ENCODE data around the gene OR1N1. TPM values are rescaled to one million over a fixed set of nuclear protein-coding genes. Genes with fewer than 3 reads are reported as not detected.

OR1N1 gene, protein sequence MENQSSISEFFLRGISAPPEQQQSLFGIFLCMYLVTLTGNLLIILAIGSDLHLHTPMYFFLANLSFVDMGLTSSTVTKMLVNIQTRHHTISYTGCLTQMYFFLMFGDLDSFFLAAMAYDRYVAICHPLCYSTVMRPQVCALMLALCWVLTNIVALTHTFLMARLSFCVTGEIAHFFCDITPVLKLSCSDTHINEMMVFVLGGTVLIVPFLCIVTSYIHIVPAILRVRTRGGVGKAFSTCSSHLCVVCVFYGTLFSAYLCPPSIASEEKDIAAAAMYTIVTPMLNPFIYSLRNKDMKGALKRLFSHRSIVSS
- total RNA-seq (2022; extraction: Qiagen RNA extraction) = not detected in 5 replicates

DNA sequence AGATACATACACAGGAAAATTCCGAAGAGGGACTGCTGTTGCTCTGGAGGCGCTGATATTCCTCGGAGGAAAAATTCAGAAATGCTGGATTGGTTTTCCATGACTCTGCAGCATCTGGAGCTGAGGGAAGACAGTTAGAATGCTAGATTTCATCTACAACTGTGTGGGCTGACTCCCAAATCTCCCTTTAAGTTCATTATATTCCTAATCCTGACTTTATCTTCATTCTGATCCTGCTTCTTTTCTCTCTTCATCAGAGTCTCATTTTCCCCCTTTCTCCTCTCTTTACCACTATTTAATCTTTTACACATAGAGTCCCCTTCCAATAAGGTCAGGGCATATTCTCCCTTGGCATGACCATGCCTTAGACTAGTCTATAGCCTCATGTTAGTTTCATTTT is at the start of gene OR1N1:
Gene OR1N1, minus strand, starts transcription at position 101 of the 400 bp plus-strand sequence. Its CDS starts 0 bp downstream, at position 101.

DNA sequence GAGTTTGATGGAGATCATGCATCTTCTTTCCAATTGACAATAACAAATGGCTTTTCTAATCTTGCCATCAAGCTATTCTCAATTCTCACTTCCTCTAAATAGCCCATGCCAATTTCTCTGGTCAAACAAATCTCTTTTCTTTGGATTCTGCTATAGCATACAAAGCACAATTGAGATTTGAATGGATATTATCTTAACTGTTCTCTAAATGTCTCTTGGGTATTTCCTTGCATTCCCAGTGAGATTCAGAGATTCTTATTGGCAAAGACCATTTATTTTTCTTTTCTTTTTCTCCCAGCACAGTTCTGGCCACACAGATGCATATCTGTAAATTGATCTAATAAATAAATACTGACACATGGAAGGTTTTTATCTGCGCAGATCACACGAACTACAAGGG is 25.7 kb upstream of the OR1N1 start, which contains the start of gene OR1N2:
Gene OR1N2, plus strand, starts transcription at position 301 of the 400 bp plus-strand sequence. CDS start 100 bp downstream, outside the sequence.

DNA sequence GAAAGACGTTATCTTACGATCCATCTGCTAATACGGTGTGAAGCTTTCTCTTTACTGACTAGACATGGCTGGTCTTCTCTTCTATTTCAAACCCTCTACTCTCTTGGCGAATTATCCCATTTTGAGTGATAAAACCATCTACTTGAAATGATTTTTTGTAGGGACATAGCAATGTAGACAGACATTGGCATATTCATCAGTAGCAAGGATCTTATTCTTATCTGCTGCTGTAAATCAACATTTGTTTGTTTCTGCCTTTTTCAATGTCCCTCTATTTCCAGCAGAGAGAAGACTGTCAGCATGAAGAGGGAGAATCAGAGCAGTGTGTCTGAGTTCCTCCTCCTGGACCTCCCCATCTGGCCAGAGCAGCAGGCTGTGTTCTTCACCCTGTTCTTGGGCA is 8.3 kb downstream of the OR1N1 start, which contains the start of gene OR1J4:
Gene OR1J4, plus strand, starts transcription at position 301 of the 400 bp plus-strand sequence. Its CDS starts 0 bp downstream, at position 301.

DNA sequence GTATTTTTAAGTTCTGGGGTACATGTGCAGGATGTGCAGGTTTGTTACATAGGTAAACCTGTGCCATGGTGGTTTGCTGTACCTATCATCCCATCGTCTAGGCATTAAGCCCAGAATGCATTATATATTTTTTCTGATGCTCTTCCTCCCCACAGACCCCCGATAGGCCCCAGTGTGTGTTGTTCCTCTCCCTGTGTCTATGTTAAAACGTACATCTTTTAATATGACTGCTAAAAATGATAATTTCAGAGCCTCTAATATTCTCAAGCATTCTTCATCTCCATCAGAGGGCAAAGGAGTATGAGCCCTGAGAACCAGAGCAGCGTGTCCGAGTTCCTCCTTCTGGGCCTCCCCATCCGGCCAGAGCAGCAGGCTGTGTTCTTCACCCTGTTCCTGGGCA is 16.6 kb downstream of the OR1N1 start, which contains the start of gene OR1J2:
Gene OR1J2, plus strand, starts transcription at position 301 of the 400 bp plus-strand sequence. Its CDS starts 0 bp downstream, at position 301.

DNA sequence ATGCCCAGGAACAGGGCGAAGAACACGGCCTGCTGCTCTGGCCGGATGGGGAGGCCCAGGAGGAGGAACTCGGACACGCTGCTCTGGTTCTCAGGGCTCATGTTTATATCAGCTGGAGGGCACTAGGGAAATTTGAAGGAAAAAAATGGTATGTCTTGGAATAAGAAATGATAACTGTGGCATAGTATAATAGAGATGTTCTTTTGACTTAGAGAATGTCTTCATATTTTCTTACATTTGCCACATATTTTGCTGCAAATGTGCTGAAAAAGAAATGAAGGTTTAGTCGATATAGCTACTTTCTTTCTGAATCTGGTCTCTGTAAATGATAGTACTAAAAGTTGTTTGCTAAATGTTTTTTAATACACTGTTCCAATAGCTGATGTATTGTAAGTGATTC is 49.3 kb downstream of the OR1N1 start, which contains the start of gene OR1J1:
Gene OR1J1, minus strand, starts transcription at position 101 of the 400 bp plus-strand sequence. Its CDS starts 0 bp downstream, at position 101.

Other genes with a start within 250 kb of the OR1N1 start
- gene PTGS1, start 156.3 kb downstream of the OR1N1 start, total RNA-seq (2022; extraction: Qiagen RNA extraction) = 1.4 to 2.3 TPM (median 1.8 TPM) in 5 replicates
- not detected in 5 replicates for gene OR1J1, start 49.4 kb downstream of the OR1N1 start, total RNA-seq (2022; extraction: Qiagen RNA extraction)
- not detected in 5 replicates for gene OR1J2, start 16.5 kb downstream of the OR1N1 start, total RNA-seq (2022; extraction: Qiagen RNA extraction)
- gene OR1J4, start 8.2 kb downstream of the OR1N1 start, total RNA-seq (2022; extraction: Qiagen RNA extraction) = not detected in 5 replicates
- not detected in 5 replicates for gene OR1N2, start 25.8 kb upstream of the OR1N1 start, total RNA-seq (2022; extraction: Qiagen RNA extraction)
- gene OR1L8, start 56.1 kb upstream of the OR1N1 start, total RNA-seq (2022; extraction: Qiagen RNA extraction) = not detected in 5 replicates
- 0.16 TPM in 1 of 5 replicates, not detected in the others for gene OR1Q1, start 87.4 kb upstream of the OR1N1 start, total RNA-seq (2022; extraction: Qiagen RNA extraction)
- not detected in 5 replicates for gene OR1B1, start 130.3 kb upstream of the OR1N1 start, total RNA-seq (2022; extraction: Qiagen RNA extraction)
- gene OR1L1, start 134.4 kb upstream of the OR1N1 start, total RNA-seq (2022; extraction: Qiagen RNA extraction) = not detected in 5 replicates
- not detected in 5 replicates for gene OR1L3, start 147.8 kb upstream of the OR1N1 start, total RNA-seq (2022; extraction: Qiagen RNA extraction)
- not detected in 5 replicates for gene OR1L4, start 196.7 kb upstream of the OR1N1 start, total RNA-seq (2022; extraction: Qiagen RNA extraction)
- gene OR1L6, start 215.0 kb upstream of the OR1N1 start, total RNA-seq (2022; extraction: Qiagen RNA extraction) = not detected in 5 replicates

Measured in A549 treated with dexamethasone at 1 μM for 4 hours (cell line).